Left lung (tissue), 10 donors: Measurements from ENCODE around the gene POFUT1. TPM values are rescaled to one million over a fixed set of nuclear protein-coding genes. Genes with fewer than 3 reads are reported as not detected.
"Not testable (repeated sequence)": the region's sequence is repeated elsewhere in the genome, so short reads cannot be mapped to it uniquely, and the experiment has no call there.

ENCODE experiments used
- ATAC-seq: fragments of 200-7000 bp; cut with Tn5 transposase; one replicate; pipeline ENCODE4 v1.9.1; 2020; ENCODE audit warnings: moderate library complexity
- DNase-seq, 4 donors: peaks; one replicate each; pipeline ENCODE4 v3.0.0-alpha.2; 2013 to 2020
- H3K27ac ChIP-seq, 2 donors: fragments of 200-600 bp; sonication (generic) in 1 of 2; one replicate each; pipeline versions ENCODE4 v1.5.0 to v1.8.0; 2020 to 2021
- H3K27me3 ChIP-seq, 2 donors: fragments of 200-600 bp; sonication (generic) in 1 of 2; one replicate each; pipeline versions ENCODE4 v1.5.0 to v1.8.0; 2020 to 2021
- H3K36me3 ChIP-seq, 2 donors: fragments of 200-600 bp; sonication (generic) in 1 of 2; one replicate each; pipeline versions ENCODE4 v1.5.0 to v1.8.0; 2020 to 2021
- H3K4me1 ChIP-seq, 2 donors: fragments of 200-600 bp; one replicate each; pipeline ENCODE4 v1.8.0; 2021
- H3K4me3 ChIP-seq, 2 donors: fragments of 200-600 bp; sonication (generic) in 1 of 2; one replicate each; pipeline versions ENCODE4 v1.5.0 to v1.8.0; 2020 to 2021; ENCODE audit warnings: mild to moderate bottlenecking in 1 of 2
- H3K9me3 ChIP-seq, 2 donors: fragments of 200-600 bp; sonication (generic) in 1 of 2; one replicate each; pipeline versions ENCODE4 v1.5.0 to v1.8.0; 2020 to 2021
- CTCF ChIP-seq, 2 donors: fragments of 200-600 bp; sonication (generic) in 1 of 2; IDR thresholded peaks; one replicate each; pipeline versions ENCODE4 v1.5.0 to v1.8.0; 2021; ENCODE audit warnings: antibody characterized with exemption in 2 of 2
- intact Hi-C, 2 donors: fragments of 100-400 bp; cut with DNase I; formaldehyde crosslinking; loops; one replicate each; pipeline versions ENCODE4 v1.11.2 to v1.14.2; 2022
- polyA plus RNA-seq, 6 donors: library from polyadenylated mRNA; unstranded; fragments of 120-200 nt; gene quantifications; one replicate each; pipeline ENCODE4 v1.2.1, GENCODE V29; 2013; ENCODE audit not compliant: insufficient read length in 6 of 6
- total RNA-seq, 2 donors: library from RNA; stranded (reverse); fragmentation: NEBNext Ultra II Directional; extraction: Animal tissue kit (Norgen Biotek cat#: 25700); gene quantifications; one replicate each; pipeline ENCODE4 v1.2.1, GENCODE V29; 2021
- donor health status: DM: no; HTN: yes; CAD: no.
- donor health status: DM: no; HTN: no; CAD: no.

Gene POFUT1
- total and polyA plus RNA-seq, 8 donors: 29.2 to 42.2 (median 36.6) TPM

DNA sequence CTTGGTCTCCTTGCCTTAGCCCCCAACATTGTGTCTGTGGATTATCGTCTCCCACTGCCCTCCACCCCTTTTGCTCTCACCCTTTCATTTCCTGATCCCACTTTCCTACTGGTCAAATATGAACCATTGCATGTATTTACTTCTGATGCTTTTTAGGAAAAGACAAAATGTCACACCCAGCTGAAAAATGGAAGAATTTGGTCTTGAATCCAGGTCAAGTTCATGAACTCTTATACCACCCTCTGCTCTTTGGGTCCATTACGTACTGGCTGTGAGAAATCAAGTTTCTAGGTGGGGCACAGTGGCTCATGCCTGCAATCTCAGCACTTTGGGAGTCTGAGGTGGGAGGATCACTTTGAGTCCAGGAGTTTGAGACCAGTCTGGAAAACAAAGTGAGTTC is 54.0 kb downstream of the POFUT1 start:
- TF ChIP-seq CTCF (IDR thresholded peaks at IDR 0.05): no peak
- DNase-seq: no peak
- no peak overlapping the region for H3K27ac ChIP-seq
- no peak for ATAC-seq
- peaks cover 0 to 1% of the 10 kb centered on the region in 2 donors for H3K4me1 ChIP-seq
- no peaks in the 10 kb centered on the region for H3K9me3 ChIP-seq
- H3K36me3 ChIP-seq: no peaks in the 10 kb centered on the region
- no peak overlapping the region for H3K4me3 ChIP-seq
- H3K27me3 ChIP-seq: no peaks in the 10 kb centered on the region
- intact Hi-C loops: no loop called here

GRCh38 chr20:32263398-32263954 is 55.8 kb downstream of the POFUT1 start:
- H3K27ac ChIP-seq: no peak overlapping the region
- ATAC-seq: no peak
- no peaks in the 10 kb centered on the region for H3K4me1 ChIP-seq
- no peaks in the 10 kb centered on the region for H3K36me3 ChIP-seq
- no peaks in the 10 kb centered on the region for H3K9me3 ChIP-seq
- no peak for TF ChIP-seq CTCF (IDR thresholded peaks at IDR 0.05)
- DNase-seq: no peak
- H3K27me3 ChIP-seq: no peaks in the 10 kb centered on the region
- H3K4me3 ChIP-seq: no peak overlapping the region
- intact Hi-C loops: no loop called here

GRCh38 chr20:32271620-32272019 is 63.9 kb downstream of the POFUT1 start:
- ATAC-seq (no peak), DNase-seq (no peak)
- no peak overlapping the region for H3K4me3 ChIP-seq
- no peaks in the 10 kb centered on the region for H3K27me3 ChIP-seq
- peaks cover 0 to 4% of the 10 kb centered on the region in 2 donors for H3K4me1 ChIP-seq
- no peak overlapping the region for H3K27ac ChIP-seq
- H3K9me3 ChIP-seq: no peaks in the 10 kb centered on the region
- no peaks in the 10 kb centered on the region for H3K36me3 ChIP-seq
- intact Hi-C loops: no loop called here
- TF ChIP-seq CTCF (IDR thresholded peaks at IDR 0.05): no peak

DNA sequence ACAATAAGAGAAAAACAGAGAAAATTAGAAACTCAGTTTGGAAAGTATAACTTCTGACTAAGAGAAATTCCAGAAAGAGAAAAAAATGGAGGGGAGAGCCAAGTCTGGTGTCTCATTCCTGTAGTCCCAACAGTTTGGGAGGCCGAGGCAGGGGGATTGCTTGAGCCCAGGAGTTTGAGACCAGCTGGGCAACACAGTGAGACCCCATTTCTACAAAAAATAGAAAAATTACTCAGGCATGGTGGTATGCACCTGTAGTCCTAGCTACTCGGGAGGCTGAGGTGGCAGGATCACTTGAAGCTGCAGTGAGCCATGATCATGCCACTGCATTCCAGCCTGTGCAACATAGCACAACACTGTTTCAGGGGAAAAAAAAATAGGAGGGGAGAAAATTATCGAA is 66.7 kb downstream of the POFUT1 start:
- Histone ChIP-seq H3K4me3 (no peak overlapping the region), H3K4me1 (peaks cover 4 to 25% of the 10 kb centered on the region in 2 donors), H3K27me3 (no peaks in the 10 kb centered on the region), H3K27ac (no peak overlapping the region), H3K36me3 (no peaks in the 10 kb centered on the region), H3K9me3 (no peaks in the 10 kb centered on the region)
- ATAC-seq (no peak), DNase-seq (no peak)
- TF ChIP-seq CTCF (IDR thresholded peaks at IDR 0.05): no peak
- intact Hi-C loops: no loop called here

- H3K27ac ChIP-seq, DNase-seq, H3K27me3 ChIP-seq, H3K4me3 ChIP-seq, H3K36me3 ChIP-seq, H3K9me3 ChIP-seq, intact Hi-C loops, ATAC-seq: not testable (repeated sequence)
- peaks cover 4 to 25% of the 10 kb centered on the region in 2 donors for H3K4me1 ChIP-seq
These were observed 67.5 kb downstream of the POFUT1 start for GRCh38 chr20:32275163-32275562.
